Measurements from ENCODE around the gene RGS3.

The RGS3 gene

DNA sequence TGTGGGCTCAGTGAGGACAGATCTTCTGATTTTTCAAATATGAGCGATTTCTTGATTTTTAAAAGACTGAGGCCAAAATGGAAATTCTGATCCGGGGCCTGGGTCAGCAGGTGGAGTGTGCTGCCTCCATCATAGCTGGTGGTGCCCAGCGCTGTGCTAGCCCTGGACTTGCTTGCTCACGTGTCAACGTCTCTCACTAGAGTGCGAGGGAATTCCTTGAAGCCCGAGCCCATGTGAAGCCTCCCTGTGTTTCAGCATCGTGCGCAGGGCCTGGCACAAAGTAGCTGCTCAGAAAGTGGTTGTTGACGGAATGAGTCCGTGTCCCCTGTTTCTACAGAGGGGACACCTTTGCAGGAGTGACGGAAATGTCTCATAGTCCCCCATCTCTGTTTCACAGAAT, 50.5 kb downstream of the RGS3 start:
- DNase-seq, result no peak

- DNase-seq, result no peak
Observed at GRCh38 chr9:113514748-113515147, 51.2 kb downstream of the RGS3 start.

DNA sequence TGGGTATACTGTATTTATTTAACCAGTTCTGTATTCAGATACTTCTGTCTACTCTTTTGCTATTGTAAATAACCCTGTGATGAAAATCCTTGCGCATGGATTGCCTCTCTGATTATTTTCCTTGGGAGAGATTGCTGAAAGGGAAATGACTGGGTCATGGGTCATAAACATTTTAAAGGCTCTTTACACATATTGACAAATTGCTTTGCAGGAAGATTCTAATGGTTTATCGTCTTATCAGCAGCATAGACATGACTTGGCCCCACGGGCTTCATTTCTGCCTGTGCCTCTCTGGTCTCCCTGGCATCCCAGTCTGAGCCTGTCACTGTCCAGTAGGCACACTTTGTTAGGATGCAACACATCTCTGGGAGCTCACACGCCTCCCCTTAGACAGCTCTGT, 52.3 kb downstream of the RGS3 start:
- no peak for DNase-seq

DNA sequence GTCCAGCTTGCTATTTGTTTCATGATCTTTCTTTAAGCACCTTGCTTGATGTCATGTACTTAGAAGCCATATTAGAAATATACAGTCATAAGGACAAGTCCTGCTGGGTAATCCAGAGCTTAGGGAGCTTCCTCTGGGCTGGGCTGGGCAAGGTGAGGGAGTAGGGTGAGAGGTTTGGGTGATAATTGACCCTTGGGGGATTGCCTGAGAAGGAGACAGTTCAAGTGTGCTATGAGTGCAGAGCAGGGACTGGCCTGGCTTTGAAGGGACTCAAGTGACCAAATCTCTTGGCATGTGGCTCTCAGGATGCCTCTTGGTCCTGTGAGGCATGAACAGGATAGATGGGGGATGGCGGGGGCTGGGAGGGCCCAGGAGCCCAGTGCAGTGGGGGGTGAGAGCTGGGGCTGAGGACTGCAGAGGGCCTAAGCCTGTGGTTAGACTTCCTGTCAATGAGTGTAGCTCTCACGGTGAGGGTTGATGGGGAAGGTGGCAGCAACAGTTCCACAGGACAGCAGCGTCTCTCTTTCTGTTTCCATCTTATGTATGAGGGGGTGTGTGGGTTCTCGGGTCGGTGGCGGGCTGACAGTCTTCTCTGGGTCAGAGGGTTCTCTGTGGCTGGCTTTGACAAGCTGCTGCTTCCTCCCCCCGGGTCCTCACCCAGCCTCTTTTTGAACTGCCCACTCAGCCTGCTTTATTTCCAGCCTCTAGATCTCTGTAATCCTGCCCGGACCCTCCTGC, 53.5 kb downstream of the RGS3 start:
- DNase-seq, result peak; percentile 53

GRCh38 chr9:113519426-113520108, 56.0 kb downstream of the RGS3 start:
- DNase-seq, result no peak

DNA sequence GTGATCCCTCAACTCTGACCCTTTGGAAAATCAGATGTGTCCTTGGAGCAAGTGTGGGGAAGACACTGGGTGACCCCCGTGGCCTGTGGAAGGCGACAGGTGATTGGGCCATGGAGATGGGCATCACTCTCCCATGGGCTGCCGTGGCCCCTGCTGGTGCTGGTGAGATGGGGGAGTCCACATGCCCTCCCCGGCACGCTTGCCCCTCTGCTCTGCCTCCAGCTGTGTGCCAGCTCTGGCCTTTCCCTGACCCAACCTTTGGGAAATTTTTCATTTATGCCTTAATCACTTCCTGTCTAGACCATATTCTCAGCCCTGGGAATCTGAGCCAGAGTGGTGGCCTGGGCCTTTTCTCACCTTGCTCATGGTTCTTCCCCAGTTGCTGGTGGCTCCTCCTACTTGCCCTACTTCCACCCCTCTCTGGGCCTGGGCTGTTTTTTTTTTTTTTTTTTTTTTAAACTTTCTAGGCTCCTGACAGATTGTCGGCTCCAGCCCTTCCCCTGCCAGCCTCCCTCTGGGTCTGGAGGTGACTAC, 56.6 kb downstream of the RGS3 start:
- DNase-seq, result peak; percentile 48

DNA sequence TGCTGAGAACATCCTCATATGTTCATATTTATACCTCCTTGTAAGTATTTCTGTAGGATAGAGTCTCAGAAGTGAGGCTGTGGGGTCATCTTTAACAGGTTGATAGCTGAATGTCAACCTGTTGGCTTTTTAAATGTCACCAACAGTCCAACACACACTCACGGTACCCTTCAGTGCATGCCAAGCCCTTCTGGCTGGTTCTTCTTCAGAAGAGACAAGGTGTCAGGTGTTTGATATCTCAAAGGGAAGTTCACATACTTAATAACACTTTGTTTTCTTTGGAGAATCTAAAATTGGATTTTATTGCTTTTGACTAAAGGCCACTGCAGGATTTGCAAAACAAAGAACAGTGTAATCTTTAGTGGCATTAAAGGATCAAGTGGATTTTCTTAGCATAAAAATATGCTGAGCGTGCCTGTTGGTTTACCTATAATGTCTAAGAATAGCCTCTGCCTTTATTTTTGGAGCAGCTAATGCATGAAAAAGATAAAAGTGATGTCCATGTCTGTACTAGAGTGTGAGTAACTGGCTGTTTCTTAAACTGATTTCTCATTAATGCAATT, 58.2 kb downstream of the RGS3 start:
- no peak for DNase-seq

GRCh38 chr9:113522419-113522818, 58.9 kb downstream of the RGS3 start:
- no peak for DNase-seq

GRCh38 chr9:113522858-113523257, 59.3 kb downstream of the RGS3 start:
- DNase-seq, result no peak

DNA sequence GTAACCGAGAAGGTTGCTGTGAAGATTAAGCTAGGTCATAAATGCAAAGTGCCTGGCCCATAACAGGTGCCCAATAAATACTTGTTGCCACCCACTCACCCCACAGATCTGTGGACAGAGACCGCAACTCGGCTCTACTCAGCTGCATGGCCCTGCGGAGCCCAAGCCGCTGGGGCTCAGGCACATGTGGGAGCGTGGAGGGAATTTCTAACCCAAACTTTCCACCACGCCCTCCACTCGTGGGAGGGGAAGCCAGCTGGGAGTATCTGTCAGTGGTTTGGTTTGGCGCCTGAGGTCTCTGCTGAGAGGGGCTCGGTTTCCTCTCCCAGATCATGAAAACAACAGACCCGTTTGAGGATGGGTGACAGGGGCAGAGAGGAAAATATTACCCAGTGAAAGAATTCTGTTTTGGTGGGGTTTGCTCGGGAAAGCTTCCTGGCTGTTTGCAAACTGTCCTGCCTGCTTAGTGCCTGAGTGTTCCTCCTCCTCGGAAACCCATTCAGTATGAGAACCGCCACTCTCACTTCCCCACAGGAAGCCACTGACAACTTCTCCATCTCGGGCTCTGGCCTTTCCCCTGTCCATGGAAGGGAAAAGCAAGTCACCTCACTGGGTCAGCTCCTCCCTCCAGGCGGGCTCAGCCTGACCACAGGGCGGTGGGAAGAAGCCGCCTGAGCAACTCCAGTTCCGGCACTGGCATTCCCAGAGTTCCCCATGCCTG, 60.1 kb downstream of the RGS3 start:
- DNase-seq, result peak; percentile 63

DNA sequence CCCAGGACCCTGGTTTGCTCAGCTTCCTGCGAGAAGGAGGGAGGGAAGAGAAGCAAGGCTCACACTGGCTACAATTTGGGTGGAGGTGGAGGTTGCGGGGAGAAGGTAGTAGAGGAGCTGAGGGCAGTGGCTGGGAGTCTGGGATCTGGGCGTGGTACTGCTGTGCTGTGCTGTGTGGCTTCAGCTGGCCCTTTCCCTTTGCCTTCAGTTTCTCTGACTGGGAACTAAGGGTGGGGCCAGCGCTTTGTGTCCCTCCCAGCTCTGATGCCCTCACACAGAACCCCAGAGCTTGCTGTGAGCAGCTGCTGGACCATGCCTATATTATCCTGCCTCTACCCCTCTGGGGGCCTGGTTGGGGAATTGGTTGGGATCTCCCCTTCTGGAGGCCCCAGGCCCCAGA, 60.9 kb downstream of the RGS3 start:
- no peak for DNase-seq

GRCh38 chr9:113525205-113525604, 61.7 kb downstream of the RGS3 start:
- no peak for DNase-seq

- DNase-seq, result no peak
Observed at GRCh38 chr9:113525831-113526230, 62.3 kb downstream of the RGS3 start.

GRCh38 chr9:113526231-113526746, 62.8 kb downstream of the RGS3 start:
- DNase-seq, result no peak

DNA sequence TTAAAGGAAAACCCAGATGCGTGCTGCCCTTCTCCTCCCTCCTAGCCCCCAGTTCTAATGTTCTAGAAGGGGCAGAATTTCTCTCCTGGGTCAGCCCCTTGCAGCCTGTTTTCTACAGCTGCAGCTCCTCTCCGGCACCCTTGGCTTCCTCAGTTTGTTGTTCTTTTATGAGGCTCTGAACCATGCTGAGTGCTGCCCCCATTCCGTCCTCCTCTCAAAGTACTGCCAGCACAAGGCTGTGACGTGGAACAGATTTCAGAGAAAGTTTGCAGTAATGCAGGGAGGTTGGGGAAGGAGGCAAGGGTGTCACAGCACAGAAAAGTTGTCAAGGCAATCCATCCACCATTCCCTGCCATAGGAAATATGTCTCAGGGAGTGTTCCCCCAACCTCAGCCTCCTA, 63.3 kb downstream of the RGS3 start:
- DNase-seq, result no peak

DNA sequence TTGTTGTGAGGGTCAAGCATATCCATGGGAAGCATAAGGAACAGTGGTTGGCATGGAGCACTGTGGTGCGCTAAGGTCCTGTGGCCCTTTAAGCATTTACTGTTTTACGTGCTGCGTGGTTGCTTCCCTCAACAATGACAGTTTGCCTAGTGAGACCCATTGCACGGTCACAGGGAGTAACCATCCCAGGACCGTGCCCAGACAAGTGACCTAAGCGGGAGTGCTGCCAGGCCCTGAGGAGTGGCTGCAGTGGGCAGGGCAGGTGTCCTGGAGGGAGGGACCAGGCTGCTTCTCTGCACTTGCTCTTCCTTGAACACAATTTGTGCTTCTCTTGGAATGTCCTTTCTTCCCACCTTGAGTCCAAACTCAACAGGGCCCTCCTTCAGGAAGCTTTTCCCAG, 64.6 kb downstream of the RGS3 start:
- DNase-seq, result no peak

- DNase-seq, result no peak
Observed at GRCh38 chr9:113528811-113529210, 65.3 kb downstream of the RGS3 start.

GRCh38 chr9:113529336-113530009, 65.9 kb downstream of the RGS3 start:
- no peak for DNase-seq

GRCh38 chr9:113530022-113530635, 66.6 kb downstream of the RGS3 start:
- no peak for DNase-seq

- no peak for DNase-seq
Observed at GRCh38 chr9:113530942-113531341, 67.4 kb downstream of the RGS3 start.

DNA sequence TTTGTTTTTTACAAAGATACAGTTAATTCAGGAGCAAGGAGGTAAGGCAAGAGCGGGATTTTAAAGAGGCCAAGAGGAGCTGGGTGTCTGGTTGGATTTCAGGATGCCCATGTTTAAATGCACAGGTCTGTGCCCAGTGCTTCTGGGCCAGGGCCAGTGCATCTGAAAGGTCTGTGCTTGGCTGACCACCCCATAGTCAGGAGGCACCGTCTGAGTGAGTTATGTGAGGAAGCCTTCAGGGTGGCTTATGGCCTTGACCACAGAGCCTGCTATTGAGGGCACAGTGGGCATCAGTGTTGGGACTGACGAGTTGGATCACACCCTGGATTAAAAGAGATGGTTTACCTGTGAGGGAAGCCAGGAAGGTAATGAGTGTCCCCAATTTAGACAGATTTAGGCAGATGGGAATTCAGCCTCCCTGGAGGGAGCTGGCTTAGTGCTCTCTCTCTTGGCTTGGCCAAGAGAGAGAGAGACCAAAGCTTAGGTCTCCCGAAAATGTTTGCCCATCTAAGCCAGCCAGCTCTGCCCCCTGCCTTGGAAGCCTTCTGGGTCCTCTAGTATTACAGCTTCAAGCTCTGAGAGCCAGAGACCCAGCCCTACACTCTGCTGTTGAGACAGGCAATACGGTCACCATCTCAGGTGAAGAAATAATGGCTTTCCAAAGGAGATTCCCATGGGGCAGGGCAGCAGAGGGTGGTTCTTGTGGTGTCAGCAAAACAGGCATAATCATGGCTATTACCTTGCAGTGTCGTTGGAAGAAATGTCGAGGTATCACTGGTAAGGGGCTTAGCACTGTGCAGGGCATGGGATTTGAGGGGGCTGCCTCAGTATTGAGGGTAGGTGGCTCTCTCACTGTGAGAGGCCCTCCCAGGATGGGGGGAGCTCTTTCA, 68.6 kb downstream of the RGS3 start:
- DNase-seq, result no peak

Data from activated T-cell treated with anti-CD3 and anti-CD28 coated beads, Interleukin-2, amount 50 U/mL, for 1 hour (primary cell).